Glutamatergic neuron (in vitro differentiated cells): ENCODE results near the gene SEMA6A. TPM values are rescaled to one million over a fixed set of nuclear protein-coding genes. Genes with fewer than 3 reads are reported as not detected.

Source experiments
- DNase-seq: peaks from one replicate; pipeline ENCODE4 v3.0.0; 2022
- H3K27ac Mint-ChIP-seq: one replicate; pipeline ENCODE4 v1.8.0; 2020; ENCODE audit warnings: mild to moderate bottlenecking, mixed read lengths, inconsistent platforms; ENCODE audit not compliant: unreplicated experiment
- H3K27me3 Mint-ChIP-seq: one replicate; pipeline ENCODE4 v1.8.0; 2020; ENCODE audit warnings: mild to moderate bottlenecking, moderate library complexity, mixed read lengths, inconsistent platforms; ENCODE audit not compliant: unreplicated experiment
- H3K36me3 Mint-ChIP-seq: one replicate; pipeline ENCODE4 v1.8.0; 2020; ENCODE audit warnings: mild to moderate bottlenecking, mixed read lengths, inconsistent platforms; ENCODE audit not compliant: unreplicated experiment
- H3K4me1 Mint-ChIP-seq: one replicate; pipeline ENCODE4 v1.8.0; 2020; ENCODE audit warnings: mild to moderate bottlenecking, low read depth, mixed read lengths, inconsistent platforms; ENCODE audit not compliant: unreplicated experiment
- H3K4me3 Mint-ChIP-seq: one replicate; pipeline ENCODE4 v1.8.0; 2020; ENCODE audit warnings: mild to moderate bottlenecking, mixed read lengths, inconsistent platforms; ENCODE audit not compliant: unreplicated experiment
- H3K9me3 Mint-ChIP-seq: one replicate; pipeline ENCODE4 v1.8.0; 2020; ENCODE audit warnings: mild to moderate bottlenecking, moderate library complexity, mixed read lengths, inconsistent platforms; ENCODE audit not compliant: unreplicated experiment
- CTCF ChIP-seq: fragments of 200-600 bp; sonication (generic); IDR thresholded peaks from one replicate; pipeline ENCODE4 v1.5.0; 2021; ENCODE audit not compliant: partially characterized antibody, unreplicated experiment
- total RNA-seq: library from RNA; stranded (reverse); fragmentation: NEBNext Ultra II Directional; extraction: Animal tissue kit (Norgen Biotek cat#: 25700); gene quantifications from one replicate; pipeline ENCODE4 v1.2.1, GENCODE V29; 2021; ENCODE audit not compliant: unreplicated experiment

SEMA6A gene
- total RNA-seq, 1 donor from 2014 or later = 424 TPM

DNA sequence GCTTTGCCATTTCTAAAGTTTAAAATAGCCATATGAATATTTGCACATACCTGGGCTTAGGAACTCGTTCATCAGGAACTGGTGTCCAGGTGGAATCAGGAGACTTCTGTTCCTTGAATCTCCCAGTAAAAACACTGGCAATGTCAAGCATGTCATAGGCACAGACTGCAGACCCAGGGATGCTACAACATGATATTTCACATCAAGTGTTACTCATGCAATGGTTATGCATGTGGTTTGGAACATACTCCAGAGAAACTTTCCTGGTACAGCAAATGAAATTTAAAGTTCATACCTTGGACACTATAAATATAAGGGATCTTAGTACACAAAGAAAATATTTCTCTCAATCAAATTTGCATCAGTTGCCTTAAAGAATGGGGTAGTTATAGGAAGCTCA is 92.2 kb downstream of the SEMA6A start:
- peaks cover 36% of the 10 kb centered on the region for H3K36me3 Mint-ChIP-seq
- no peak overlapping the region for H3K27ac Mint-ChIP-seq
- H3K27me3 Mint-ChIP-seq = peaks cover 8% of the 10 kb centered on the region
- H3K4me1 Mint-ChIP-seq = peaks cover 10% of the 10 kb centered on the region
- no peak for DNase-seq
- peaks cover 12% of the 10 kb centered on the region for H3K9me3 Mint-ChIP-seq
- H3K4me3 Mint-ChIP-seq = no peak overlapping the region
- no peak for TF ChIP-seq CTCF

- Mint-ChIP-seq H3K27me3 (peaks cover 8% of the 10 kb centered on the region), H3K4me3 (no peak overlapping the region), H3K36me3 (peaks cover 44% of the 10 kb centered on the region), H3K4me1 (peaks cover 11% of the 10 kb centered on the region), H3K9me3 (peaks cover 14% of the 10 kb centered on the region), H3K27ac (peak overlapping the region; percentile 20)
- TF ChIP-seq CTCF = no peak
- DNase-seq = no peak
Measured at GRCh38 chr5:116480894-116481510, 93.6 kb downstream of the SEMA6A start.

GRCh38 chr5:116479776-116480675 is 94.6 kb downstream of the SEMA6A start:
- H3K9me3 Mint-ChIP-seq = peaks cover 14% of the 10 kb centered on the region
- H3K36me3 Mint-ChIP-seq = peaks cover 44% of the 10 kb centered on the region
- H3K4me1 Mint-ChIP-seq = peaks cover 13% of the 10 kb centered on the region
- peaks cover 8% of the 10 kb centered on the region for H3K27me3 Mint-ChIP-seq
- H3K27ac Mint-ChIP-seq = peak overlapping the region; percentile 86
- TF ChIP-seq CTCF = no peak
- H3K4me3 Mint-ChIP-seq = no peak overlapping the region
- no peak for DNase-seq

DNA sequence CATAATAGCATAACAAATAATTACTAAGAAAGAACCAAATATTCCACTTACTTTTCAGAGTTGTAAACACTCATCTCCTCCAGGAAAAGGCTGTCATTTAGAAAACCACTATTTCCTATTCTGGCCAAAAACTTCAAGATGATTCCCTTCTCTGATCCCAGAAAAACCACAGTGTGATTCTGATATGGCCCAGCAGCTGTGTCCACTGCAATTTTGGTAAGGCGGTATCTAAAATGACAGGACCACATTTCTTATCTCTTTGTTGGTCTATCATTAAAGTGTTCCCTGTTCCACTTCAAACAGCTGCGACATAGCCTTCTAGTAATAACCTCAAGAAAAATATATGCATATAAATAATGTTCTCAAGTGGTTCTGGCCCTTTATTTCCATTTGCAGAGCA is 96.1 kb downstream of the SEMA6A start:
- H3K9me3 Mint-ChIP-seq = peaks cover 12% of the 10 kb centered on the region
- peaks cover 6% of the 10 kb centered on the region for H3K27me3 Mint-ChIP-seq
- TF ChIP-seq CTCF = no peak
- peaks cover 40% of the 10 kb centered on the region for H3K36me3 Mint-ChIP-seq
- H3K4me3 Mint-ChIP-seq = no peak overlapping the region
- H3K27ac Mint-ChIP-seq = peak overlapping the region; percentile 41
- no peak for DNase-seq
- peaks cover 15% of the 10 kb centered on the region for H3K4me1 Mint-ChIP-seq

GRCh38 chr5:116476897-116477537 is 97.6 kb downstream of the SEMA6A start:
- DNase-seq = no peak
- H3K9me3 Mint-ChIP-seq = peaks cover 12% of the 10 kb centered on the region
- H3K36me3 Mint-ChIP-seq = peaks cover 40% of the 10 kb centered on the region
- H3K4me1 Mint-ChIP-seq = peaks cover 15% of the 10 kb centered on the region
- H3K27ac Mint-ChIP-seq = peak overlapping the region; percentile 30
- H3K27me3 Mint-ChIP-seq = peaks cover 6% of the 10 kb centered on the region
- TF ChIP-seq CTCF = no peak
- no peak overlapping the region for H3K4me3 Mint-ChIP-seq
